WTC11 (cell line): ENCODE results near the gene CRKL. TPM values are rescaled to one million over a fixed set of nuclear protein-coding genes. Genes with fewer than 3 reads are reported as not detected.

Experiments
- ATAC-seq: fragments of 200-7000 bp; cut with Tn5 transposase; 2 replicates; pipeline ENCODE4 v1.10.0; 2021; ENCODE audit warnings: mild to moderate bottlenecking, moderate library complexity
- CTCF ChIA-PET: fragments of 300-600 bp; sonication (Branson Sonifier 250); formaldehyde crosslinking; loops from one replicate; lab custom pipeline; 2021; ENCODE audit warnings: antibody characterized with exemption; lab: Charles Lee
- POLR2A ChIA-PET: fragments of 350-600 bp; sonication (Branson Sonifier 250); formaldehyde crosslinking; loops from one replicate; lab custom pipeline; 2021; ENCODE audit warnings: antibody characterized with exemption; lab: Charles Lee
- DNase-seq: peaks from one replicate; pipeline ENCODE4 v3.0.0; 2021; ENCODE audit warnings: low spot score
- H3K27ac Mint-ChIP-seq: 2 replicates; pipeline ENCODE4 v1.8.0; 2021; ENCODE audit warnings: mixed read lengths
- H3K27me3 Mint-ChIP-seq: 2 replicates; pipeline ENCODE4 v1.8.0; 2021; ENCODE audit warnings: low read depth, mild to moderate bottlenecking, moderate library complexity, mixed read lengths
- H3K36me3 Mint-ChIP-seq: 2 replicates; pipeline ENCODE4 v1.8.0; 2021; ENCODE audit warnings: mixed read lengths
- H3K4me1 Mint-ChIP-seq: 2 replicates; pipeline ENCODE4 v1.8.0; 2022; ENCODE audit warnings: mixed read lengths
- H3K4me3 Mint-ChIP-seq: 2 replicates; pipeline ENCODE4 v1.8.0; 2021; ENCODE audit warnings: mild to moderate bottlenecking, moderate library complexity, mixed read lengths
- H3K9me3 Mint-ChIP-seq: 2 replicates; pipeline ENCODE4 v1.8.0; 2021; ENCODE audit warnings: mixed read lengths
- ATF1 ChIP-seq: sonication (generic); formaldehyde crosslinking; IDR thresholded peaks from 2 replicates; pipeline ENCODE4 v1.8.1; 2023; ENCODE audit warnings: mild to moderate bottlenecking, moderate library complexity, missing genetic modification reagents
- ELF4 ChIP-seq: sonication (generic); formaldehyde crosslinking; IDR thresholded peaks from 2 replicates; pipeline ENCODE4 v1.8.1; 2022; ENCODE audit warnings: low read depth, mild to moderate bottlenecking, moderate library complexity, missing genetic modification reagents
- HMGA2 ChIP-seq: fragments of 250-450 bp; sonication (Bioruptor Pico); IDR thresholded peaks from 2 replicates; pipeline ENCODE4 v1.4.0; 2021; ENCODE audit warnings: mild to moderate bottlenecking, moderate library complexity
- JUN ChIP-seq: sonication (generic); formaldehyde crosslinking; IDR thresholded peaks from 2 replicates; pipeline ENCODE4 v1.8.0; 2023; ENCODE audit warnings: mild to moderate bottlenecking, missing genetic modification reagents
- NR1H2 ChIP-seq: sonication (generic); formaldehyde crosslinking; IDR thresholded peaks from 2 replicates; pipeline ENCODE4 v1.9.0; 2021; ENCODE audit warnings: mild to moderate bottlenecking, moderate library complexity, missing genetic modification reagents
- OVOL2 ChIP-seq: fragments of 250-450 bp; sonication (Bioruptor Pico); IDR thresholded peaks from 2 replicates; pipeline ENCODE4 v1.9.0; 2021; ENCODE audit warnings: mild to moderate bottlenecking, borderline replicate concordance
- ZNF121 ChIP-seq: sonication (generic); formaldehyde crosslinking; IDR thresholded peaks from 2 replicates; pipeline ENCODE4 v1.8.0; 2023; ENCODE audit warnings: missing genetic modification reagents
- total RNA-seq: library from RNA; stranded (reverse); gene quantifications from 3 replicates; pipeline ENCODE4 v1.2.3, GENCODE V29; 2021
- TF ChIP-seq, protein P1 (sequence below): sonication (generic); formaldehyde crosslinking; conservative IDR thresholded peaks from 2 replicates; pipeline ENCODE4 v1.8.1; 2023; ENCODE audit warnings: mild to moderate bottlenecking, low read depth, missing genetic modification reagents, moderate library complexity
- TF ChIP-seq, protein P2 (sequence below): sonication (generic); formaldehyde crosslinking; IDR thresholded peaks from 2 replicates; pipeline ENCODE4 v1.8.1; 2022; ENCODE audit warnings: low read depth, mild to moderate bottlenecking, moderate library complexity, missing genetic modification reagents, borderline replicate concordance
- TF ChIP-seq, protein P3 (sequence below): sonication (generic); formaldehyde crosslinking; IDR thresholded peaks from 2 replicates; pipeline ENCODE4 v1.8.1; 2022; ENCODE audit warnings: missing genetic modification reagents, borderline replicate concordance
- TF ChIP-seq, protein P4 (sequence below): fragments of 250-450 bp; sonication (Bioruptor Pico); IDR thresholded peaks from 2 replicates; pipeline ENCODE4 v1.9.0; 2021; ENCODE audit warnings: mild to moderate bottlenecking
- TF ChIP-seq, protein P5 (sequence below): fragments of 250-450 bp; sonication (Bioruptor Pico); IDR thresholded peaks from 2 replicates; pipeline ENCODE4 v1.9.0; 2021; ENCODE audit warnings: moderate library complexity, mild to moderate bottlenecking, inconsistent platforms, borderline replicate concordance

CRKL gene
- total RNA-seq, 1 experiment from 2014 or later: 114 TPM

DNA sequence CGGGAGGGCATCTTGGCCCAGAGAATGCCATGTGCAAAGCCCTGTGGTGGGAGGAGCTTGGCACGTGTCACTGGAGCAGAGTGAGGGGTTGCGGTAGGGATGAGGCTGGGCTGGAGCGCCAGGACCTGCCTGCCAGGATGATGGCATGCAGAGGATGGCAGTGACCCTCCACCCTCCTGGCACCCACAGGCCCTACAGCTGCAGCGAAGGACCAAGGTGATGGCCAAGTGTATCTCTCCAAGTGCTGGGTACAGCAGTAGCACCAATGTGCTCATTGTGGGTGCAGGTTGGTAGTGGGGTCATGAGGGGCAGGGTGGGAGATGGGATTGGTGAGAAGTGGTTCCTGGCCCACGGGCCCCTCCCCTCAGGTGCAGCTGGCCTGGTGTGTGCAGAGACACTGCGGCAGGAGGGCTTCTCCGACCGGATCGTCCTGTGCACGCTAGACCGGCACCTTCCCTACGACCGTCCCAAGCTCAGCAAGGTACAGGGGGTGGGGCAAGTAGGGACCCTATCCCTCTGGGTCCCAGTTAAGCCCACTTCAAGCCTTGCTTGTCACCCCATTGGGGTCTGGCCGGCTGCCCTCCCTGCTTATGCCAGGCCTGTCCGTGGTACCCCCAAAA, 57.2 kb downstream of the CRKL start (continued):
- TF ChIP-seq, protein P1, sequence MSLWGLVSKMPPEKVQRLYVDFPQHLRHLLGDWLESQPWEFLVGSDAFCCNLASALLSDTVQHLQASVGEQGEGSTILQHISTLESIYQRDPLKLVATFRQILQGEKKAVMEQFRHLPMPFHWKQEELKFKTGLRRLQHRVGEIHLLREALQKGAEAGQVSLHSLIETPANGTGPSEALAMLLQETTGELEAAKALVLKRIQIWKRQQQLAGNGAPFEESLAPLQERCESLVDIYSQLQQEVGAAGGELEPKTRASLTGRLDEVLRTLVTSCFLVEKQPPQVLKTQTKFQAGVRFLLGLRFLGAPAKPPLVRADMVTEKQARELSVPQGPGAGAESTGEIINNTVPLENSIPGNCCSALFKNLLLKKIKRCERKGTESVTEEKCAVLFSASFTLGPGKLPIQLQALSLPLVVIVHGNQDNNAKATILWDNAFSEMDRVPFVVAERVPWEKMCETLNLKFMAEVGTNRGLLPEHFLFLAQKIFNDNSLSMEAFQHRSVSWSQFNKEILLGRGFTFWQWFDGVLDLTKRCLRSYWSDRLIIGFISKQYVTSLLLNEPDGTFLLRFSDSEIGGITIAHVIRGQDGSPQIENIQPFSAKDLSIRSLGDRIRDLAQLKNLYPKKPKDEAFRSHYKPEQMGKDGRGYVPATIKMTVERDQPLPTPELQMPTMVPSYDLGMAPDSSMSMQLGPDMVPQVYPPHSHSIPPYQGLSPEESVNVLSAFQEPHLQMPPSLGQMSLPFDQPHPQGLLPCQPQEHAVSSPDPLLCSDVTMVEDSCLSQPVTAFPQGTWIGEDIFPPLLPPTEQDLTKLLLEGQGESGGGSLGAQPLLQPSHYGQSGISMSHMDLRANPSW (CRISPR knock-in tag): no peak
- TF ChIP-seq, all 79 proteins: peak for 0

DNA sequence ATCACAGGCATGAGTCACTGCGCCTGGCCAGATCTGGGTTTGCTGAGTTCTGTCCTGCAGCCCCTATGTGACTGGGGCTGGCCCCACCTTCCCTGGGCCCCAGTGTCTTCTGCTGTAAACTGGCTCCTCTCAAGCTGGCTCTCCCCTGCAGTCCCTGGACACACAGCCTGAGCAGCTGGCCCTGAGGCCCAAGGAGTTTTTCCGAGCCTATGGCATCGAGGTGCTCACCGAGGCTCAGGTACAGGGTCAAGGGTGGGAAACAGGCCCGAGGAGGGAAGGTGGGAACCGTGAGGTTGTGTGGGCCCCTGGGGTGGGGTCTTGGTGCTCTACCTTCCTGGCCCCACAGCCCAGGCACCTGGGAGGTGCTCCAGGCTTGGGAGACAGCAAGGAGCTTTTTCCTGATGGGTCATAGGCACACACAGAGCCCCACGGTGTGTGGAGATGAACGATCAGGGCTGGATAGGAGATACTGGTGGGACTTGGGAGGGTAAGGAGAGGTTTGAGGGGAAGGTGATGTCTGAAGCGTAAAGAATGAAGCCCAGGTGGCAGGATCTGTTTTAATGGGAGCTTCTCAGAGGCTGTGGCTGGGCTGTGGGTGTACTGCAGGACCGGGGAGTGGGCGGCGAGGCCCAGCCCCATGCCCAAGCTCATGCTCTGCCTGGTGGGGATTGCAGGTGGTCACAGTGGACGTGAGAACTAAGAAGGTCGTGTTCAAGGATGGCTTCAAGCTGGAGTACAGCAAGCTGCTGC, 58.5 kb downstream of the CRKL start:
- CTCF ChIA-PET: interaction anchor here (4.7 kb wide), 1 partner anchor 90 kb away, joined by 14 read pairs; no protein-coding TSS in a partner anchor
- POLR2A ChIA-PET: no interaction called here
- H3K27me3 Mint-ChIP-seq: peaks cover 33% of the 10 kb centered on the region
- peaks cover 10% of the 10 kb centered on the region; the same call in 1 of the 2 replicates for H3K36me3 Mint-ChIP-seq
- H3K9me3 Mint-ChIP-seq: peaks cover 12% of the 10 kb centered on the region
- TF ChIP-seq, protein P1 (CRISPR knock-in tag): no peak
- TF ChIP-seq ZNF121 (CRISPR knock-in tag) (no peak), ELF4 (no peak), JUN (no peak), HMGA2 (no peak), OVOL2 (CRISPR knock-in tag) (no peak), NR1H2 (no peak), ATF1 (CRISPR knock-in tag) (no peak)
- TF ChIP-seq, protein P2, sequence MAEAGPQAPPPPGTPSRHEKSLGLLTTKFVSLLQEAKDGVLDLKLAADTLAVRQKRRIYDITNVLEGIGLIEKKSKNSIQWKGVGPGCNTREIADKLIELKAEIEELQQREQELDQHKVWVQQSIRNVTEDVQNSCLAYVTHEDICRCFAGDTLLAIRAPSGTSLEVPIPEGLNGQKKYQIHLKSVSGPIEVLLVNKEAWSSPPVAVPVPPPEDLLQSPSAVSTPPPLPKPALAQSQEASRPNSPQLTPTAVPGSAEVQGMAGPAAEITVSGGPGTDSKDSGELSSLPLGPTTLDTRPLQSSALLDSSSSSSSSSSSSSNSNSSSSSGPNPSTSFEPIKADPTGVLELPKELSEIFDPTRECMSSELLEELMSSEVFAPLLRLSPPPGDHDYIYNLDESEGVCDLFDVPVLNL (CRISPR knock-in tag): no peak
- TF ChIP-seq, protein P3, sequence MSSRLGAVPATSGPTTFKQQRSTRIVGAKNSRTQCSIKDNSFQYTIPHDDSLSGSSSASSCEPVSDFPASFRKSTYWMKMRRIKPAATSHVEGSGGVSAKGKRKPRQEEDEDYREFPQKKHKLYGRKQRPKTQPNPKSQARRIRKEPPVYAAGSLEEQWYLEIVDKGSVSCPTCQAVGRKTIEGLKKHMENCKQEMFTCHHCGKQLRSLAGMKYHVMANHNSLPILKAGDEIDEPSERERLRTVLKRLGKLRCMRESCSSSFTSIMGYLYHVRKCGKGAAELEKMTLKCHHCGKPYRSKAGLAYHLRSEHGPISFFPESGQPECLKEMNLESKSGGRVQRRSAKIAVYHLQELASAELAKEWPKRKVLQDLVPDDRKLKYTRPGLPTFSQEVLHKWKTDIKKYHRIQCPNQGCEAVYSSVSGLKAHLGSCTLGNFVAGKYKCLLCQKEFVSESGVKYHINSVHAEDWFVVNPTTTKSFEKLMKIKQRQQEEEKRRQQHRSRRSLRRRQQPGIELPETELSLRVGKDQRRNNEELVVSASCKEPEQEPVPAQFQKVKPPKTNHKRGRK (CRISPR knock-in tag): no peak
- TF ChIP-seq, protein P4, sequence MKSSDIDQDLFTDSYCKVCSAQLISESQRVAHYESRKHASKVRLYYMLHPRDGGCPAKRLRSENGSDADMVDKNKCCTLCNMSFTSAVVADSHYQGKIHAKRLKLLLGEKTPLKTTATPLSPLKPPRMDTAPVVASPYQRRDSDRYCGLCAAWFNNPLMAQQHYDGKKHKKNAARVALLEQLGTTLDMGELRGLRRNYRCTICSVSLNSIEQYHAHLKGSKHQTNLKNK (CRISPR knock-in tag): no peak
- TF ChIP-seq, protein P5, sequence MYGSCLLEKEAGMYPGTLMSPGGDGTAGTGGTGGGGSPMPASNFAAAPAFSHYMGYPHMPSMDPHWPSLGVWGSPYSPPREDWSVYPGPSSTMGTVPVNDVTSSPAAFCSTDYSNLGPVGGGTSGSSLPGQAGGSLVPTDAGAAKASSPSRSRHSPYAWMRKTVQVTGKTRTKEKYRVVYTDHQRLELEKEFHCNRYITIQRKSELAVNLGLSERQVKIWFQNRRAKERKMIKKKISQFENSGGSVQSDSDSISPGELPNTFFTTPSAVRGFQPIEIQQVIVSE (CRISPR knock-in tag): no peak
- H3K4me1 Mint-ChIP-seq: peaks cover 17% of the 10 kb centered on the region
- DNase-seq: no peak
- no peak overlapping the region for H3K27ac Mint-ChIP-seq
- ATAC-seq: no peak
- H3K4me3 Mint-ChIP-seq: no peak overlapping the region
